Pulmonary artery endothelial cell (primary cell): ENCODE results near the gene SERINC1. TPM values are rescaled to one million over a fixed set of nuclear protein-coding genes. Genes with fewer than 3 reads are reported as not detected.

Experiments used
- DNase-seq: peaks from one replicate; pipeline ENCODE4 v3.0.0-alpha.2; 2011; ENCODE audit warnings: low read depth, low spot score
- total RNA-seq: library from RNA; depleted of rRNA; stranded (reverse); fragments of >200 nt; gene quantifications from 2 replicates; pipeline ENCODE4 v1.2.3, GENCODE V29; 2014

Gene SERINC1
- total RNA-seq, 1 donor from 2014 or later, result 143 TPM

GRCh38 chr6:122393351-122393896, 78.2 kb downstream of the SERINC1 start:
- no peak for DNase-seq

Other genes starting within 250 kb of the SERINC1 start
- 19.0 and 20.2 TPM in 2 replicates for gene HSF2, start 72.2 kb downstream of the SERINC1 start, total RNA-seq
- gene PKIB, start 138.6 kb upstream of the SERINC1 start, total RNA-seq, result 0.13 TPM in 1 of 2 replicates, not detected in the other